Activated CD4-positive, alpha-beta T cell treated with anti-CD3 and anti-CD28 coated beads, Interleukin-2, amount 10 ng/mL, durations not matched to agents 7 days and 5 days (primary cell): Measurements from ENCODE around the gene LINC00305. TPM values are rescaled to one million over a fixed set of nuclear protein-coding genes. Genes with fewer than 3 reads are reported as not detected.

Experiments used
- CTCF ChIA-PET: fragments of 350-600 bp; sonication (Branson Sonifier 250); formaldehyde crosslinking; loops from one replicate; lab custom pipeline; 2021; ENCODE audit warnings: antibody characterized with exemption; lab: Charles Lee
- POLR2A ChIA-PET: fragments of 350-600 bp; sonication (Branson Sonifier 250); formaldehyde crosslinking; loops from one replicate; lab custom pipeline; 2021; ENCODE audit warnings: antibody characterized with exemption; lab: Charles Lee
- DNase-seq: peaks from one replicate; pipeline ENCODE4 v3.0.0-alpha.2; 2020
- H3K27ac Mint-ChIP-seq: one replicate; pipeline ENCODE4 v1.8.0; 2021; ENCODE audit warnings: mild to moderate bottlenecking, moderate library complexity, mixed read lengths
- H3K27me3 Mint-ChIP-seq: one replicate; pipeline ENCODE4 v1.8.0; 2021; ENCODE audit warnings: mixed read lengths
- H3K36me3 Mint-ChIP-seq: one replicate; pipeline ENCODE4 v1.8.0; 2021; ENCODE audit warnings: low read depth, mixed read lengths
- H3K4me1 Mint-ChIP-seq: one replicate; pipeline ENCODE4 v1.8.0; 2021; ENCODE audit warnings: mixed read lengths
- H3K4me3 Mint-ChIP-seq: one replicate; pipeline ENCODE4 v1.8.0; 2021; ENCODE audit warnings: mild to moderate bottlenecking, moderate library complexity, mixed read lengths
- H3K9me3 Mint-ChIP-seq: one replicate; pipeline ENCODE4 v1.8.0; 2021; ENCODE audit warnings: mixed read lengths
- total RNA-seq, 2 experiments: library from RNA; stranded (reverse); gene quantifications; one replicate each; pipeline ENCODE4 v1.2.3, GENCODE V29; 2021

The LINC00305 gene
- total RNA-seq, 2 experiments from 2014 or later = not detected

GRCh38 chr18:64103986-64104385, 44.9 kb downstream of the LINC00305 start:
- POLR2A ChIA-PET = no interaction called here
- CTCF ChIA-PET = no interaction called here

GRCh38 chr18:64100116-64100922, 48.6 kb downstream of the LINC00305 start:
- DNase-seq = no peak
- Mint-ChIP-seq H3K4me3 (no peak overlapping the region), H3K4me1 (no peaks in the 10 kb centered on the region), H3K36me3 (no peaks in the 10 kb centered on the region), H3K9me3 (no peaks in the 10 kb centered on the region), H3K27me3 (no peaks in the 10 kb centered on the region), H3K27ac (no peak overlapping the region)
- CTCF ChIA-PET = no interaction called here
- POLR2A ChIA-PET = no interaction called here

More at GRCh38 chr18:64103986-64104385, 44.9 kb downstream of the LINC00305 start:
- Mint-ChIP-seq H3K27me3 (no peaks in the 10 kb centered on the region), H3K36me3 (no peaks in the 10 kb centered on the region), H3K9me3 (no peaks in the 10 kb centered on the region), H3K4me1 (no peaks in the 10 kb centered on the region), H3K4me3 (no peak overlapping the region), H3K27ac (no peak overlapping the region)
- no peak for DNase-seq

GRCh38 chr18:64099244-64099643, 49.6 kb downstream of the LINC00305 start:
- H3K27ac Mint-ChIP-seq = no peak overlapping the region
- no peak overlapping the region for H3K4me3 Mint-ChIP-seq
- ChIA-PET CTCF (no interaction called here), POLR2A (no interaction called here)
- H3K27me3 Mint-ChIP-seq = no peaks in the 10 kb centered on the region
- H3K4me1 Mint-ChIP-seq = no peaks in the 10 kb centered on the region
- no peaks in the 10 kb centered on the region for H3K9me3 Mint-ChIP-seq
- no peak for DNase-seq
- no peaks in the 10 kb centered on the region for H3K36me3 Mint-ChIP-seq

- no peaks in the 10 kb centered on the region for H3K9me3 Mint-ChIP-seq
- no peak overlapping the region for H3K4me3 Mint-ChIP-seq
- POLR2A ChIA-PET = interaction anchor here (0.7 kb wide), 1 partner anchor 11 kb away, joined by 3 read pairs; no protein-coding TSS in a partner anchor
- CTCF ChIA-PET = no interaction called here
- DNase-seq = no peak
- H3K27me3 Mint-ChIP-seq = no peaks in the 10 kb centered on the region
- no peaks in the 10 kb centered on the region for H3K36me3 Mint-ChIP-seq
- H3K4me1 Mint-ChIP-seq = no peaks in the 10 kb centered on the region
- no peak overlapping the region for H3K27ac Mint-ChIP-seq
Measured at GRCh38 chr18:64097497-64097896, 51.4 kb downstream of the LINC00305 start.

GRCh38 chr18:64095056-64095455, 53.8 kb downstream of the LINC00305 start:
- ChIA-PET POLR2A (no interaction called here), CTCF (no interaction called here)
- Mint-ChIP-seq H3K4me1 (no peaks in the 10 kb centered on the region), H3K36me3 (no peaks in the 10 kb centered on the region), H3K9me3 (no peaks in the 10 kb centered on the region), H3K27ac (no peak overlapping the region), H3K27me3 (no peaks in the 10 kb centered on the region), H3K4me3 (no peak overlapping the region)
- DNase-seq = no peak

- ChIA-PET POLR2A (no interaction called here), CTCF (no interaction called here)
- no peaks in the 10 kb centered on the region for H3K9me3 Mint-ChIP-seq
- DNase-seq = no peak
- no peaks in the 10 kb centered on the region for H3K36me3 Mint-ChIP-seq
- no peak overlapping the region for H3K4me3 Mint-ChIP-seq
- no peaks in the 10 kb centered on the region for H3K27me3 Mint-ChIP-seq
- H3K4me1 Mint-ChIP-seq = no peaks in the 10 kb centered on the region
- H3K27ac Mint-ChIP-seq = no peak overlapping the region
Measured at GRCh38 chr18:64094210-64094609, 54.7 kb downstream of the LINC00305 start.

GRCh38 chr18:64091526-64091925, 57.4 kb downstream of the LINC00305 start:
- no peak overlapping the region for H3K27ac Mint-ChIP-seq
- ChIA-PET POLR2A (no interaction called here), CTCF (no interaction called here)
- no peaks in the 10 kb centered on the region for H3K27me3 Mint-ChIP-seq
- DNase-seq = no peak
- no peaks in the 10 kb centered on the region for H3K9me3 Mint-ChIP-seq
- no peaks in the 10 kb centered on the region for H3K36me3 Mint-ChIP-seq
- no peaks in the 10 kb centered on the region for H3K4me1 Mint-ChIP-seq
- H3K4me3 Mint-ChIP-seq = no peak overlapping the region

- ChIA-PET POLR2A (no interaction called here), CTCF (no interaction called here)
- Mint-ChIP-seq H3K36me3 (no peaks in the 10 kb centered on the region), H3K4me1 (no peaks in the 10 kb centered on the region), H3K4me3 (no peak overlapping the region), H3K27me3 (no peaks in the 10 kb centered on the region), H3K9me3 (no peaks in the 10 kb centered on the region), H3K27ac (no peak overlapping the region)
- DNase-seq = no peak
Measured at GRCh38 chr18:64090876-64091275, 58.0 kb downstream of the LINC00305 start.

GRCh38 chr18:64083916-64084315, 65.0 kb downstream of the LINC00305 start:
- no peak for DNase-seq
- H3K9me3 Mint-ChIP-seq = no peaks in the 10 kb centered on the region
- no peaks in the 10 kb centered on the region for H3K27me3 Mint-ChIP-seq
- no peaks in the 10 kb centered on the region for H3K36me3 Mint-ChIP-seq
- ChIA-PET CTCF (no interaction called here), POLR2A (no interaction called here)
- no peaks in the 10 kb centered on the region for H3K4me1 Mint-ChIP-seq
- H3K4me3 Mint-ChIP-seq = no peak overlapping the region
- no peak overlapping the region for H3K27ac Mint-ChIP-seq

GRCh38 chr18:64082513-64082912, 66.4 kb downstream of the LINC00305 start:
- H3K36me3 Mint-ChIP-seq = no peaks in the 10 kb centered on the region
- no peaks in the 10 kb centered on the region for H3K9me3 Mint-ChIP-seq
- H3K4me3 Mint-ChIP-seq = no peak overlapping the region
- no peaks in the 10 kb centered on the region for H3K4me1 Mint-ChIP-seq
- DNase-seq = no peak
- ChIA-PET CTCF (no interaction called here), POLR2A (no interaction called here)
- no peak overlapping the region for H3K27ac Mint-ChIP-seq
- H3K27me3 Mint-ChIP-seq = no peaks in the 10 kb centered on the region

GRCh38 chr18:64082054-64082453, 66.8 kb downstream of the LINC00305 start:
- Mint-ChIP-seq H3K4me1 (no peaks in the 10 kb centered on the region), H3K36me3 (no peaks in the 10 kb centered on the region), H3K9me3 (no peaks in the 10 kb centered on the region), H3K27me3 (no peaks in the 10 kb centered on the region), H3K27ac (no peak overlapping the region), H3K4me3 (no peak overlapping the region)
- ChIA-PET CTCF (no interaction called here), POLR2A (no interaction called here)
- DNase-seq = no peak

GRCh38 chr18:64073971-64074370, 74.9 kb downstream of the LINC00305 start:
- ChIA-PET CTCF (no interaction called here), POLR2A (no interaction called here)
- Mint-ChIP-seq H3K9me3 (peaks cover 3% of the 10 kb centered on the region), H3K27ac (no peak overlapping the region), H3K27me3 (no peaks in the 10 kb centered on the region), H3K4me1 (no peaks in the 10 kb centered on the region), H3K4me3 (no peak overlapping the region), H3K36me3 (no peaks in the 10 kb centered on the region)
- DNase-seq = no peak

- Mint-ChIP-seq H3K27me3 (peaks cover 3% of the 10 kb centered on the region), H3K36me3 (no peaks in the 10 kb centered on the region), H3K4me1 (no peaks in the 10 kb centered on the region), H3K9me3 (no peaks in the 10 kb centered on the region), H3K4me3 (no peak overlapping the region), H3K27ac (no peak overlapping the region)
- CTCF ChIA-PET = no interaction called here
- DNase-seq = no peak
- POLR2A ChIA-PET = no interaction called here
Measured at GRCh38 chr18:64055019-64055418, 93.9 kb downstream of the LINC00305 start.

GRCh38 chr18:64053246-64053645, 95.6 kb downstream of the LINC00305 start:
- ChIA-PET CTCF (interaction anchor here (0.8 kb wide), 1 partner anchor 22 kb away, joined by 3 read pairs; no protein-coding TSS in a partner anchor), POLR2A (no interaction called here)
- Mint-ChIP-seq H3K4me1 (no peaks in the 10 kb centered on the region), H3K27ac (no peak overlapping the region), H3K4me3 (no peak overlapping the region), H3K36me3 (no peaks in the 10 kb centered on the region), H3K27me3 (peaks cover 3% of the 10 kb centered on the region), H3K9me3 (no peaks in the 10 kb centered on the region)
- DNase-seq = no peak
